Sigmoid colon (tissue), 7 donors: Measurements from ENCODE around the gene PITPNM2. TPM values are rescaled to one million over a fixed set of nuclear protein-coding genes. Genes with fewer than 3 reads are reported as not detected.

ENCODE experiments used
- DNase-seq: peaks from one replicate; pipeline ENCODE4 v3.0.0-alpha.2; 2019
- H3K27ac ChIP-seq, 4 donors: fragments of 200-600 bp; sonication (generic); one replicate each; pipeline ENCODE4 v1.5.1; 2016 to 2019; ENCODE audit warnings: mild to moderate bottlenecking in 1 of 4
- H3K27me3 ChIP-seq, 3 donors: fragments of 200-600 bp; sonication (generic); one replicate each; pipeline ENCODE4 v1.5.1; 2019; ENCODE audit warnings: mild to moderate bottlenecking in 1 of 3
- H3K36me3 ChIP-seq, 4 donors: fragments of 200-600 bp; sonication (generic); one replicate each; pipeline ENCODE4 v1.5.1; 2016 to 2019
- H3K4me1 ChIP-seq, 4 donors: fragments of 200-600 bp; sonication (generic); one replicate each; pipeline ENCODE4 v1.5.1; 2017 to 2019
- H3K4me3 ChIP-seq, 4 donors: fragments of 200-600 bp; sonication (generic); one replicate each; pipeline ENCODE4 v1.5.1; 2017 to 2019; ENCODE audit warnings: mild to moderate bottlenecking in 2 of 4, moderate library complexity in 1 of 4
- H3K9me3 ChIP-seq, 4 donors: fragments of 200-600 bp in 3 of 4; sonication (generic) in 3 of 4; one replicate each; pipeline versions ENCODE4 v1.5.1 to v1.6.1; 2013 to 2019
- CTCF ChIP-seq, 4 experiments: fragments of 450-650 bp in 3 of 4; fragments of 200-600 bp in 1 of 4; IDR thresholded peaks; one replicate each; pipeline ENCODE4 v1.5.1; 2016 to 2019; ENCODE audit warnings: antibody characterized with exemption in 4 of 4, mild to moderate bottlenecking in 3 of 4, moderate library complexity in 2 of 4
- EP300 ChIP-seq, 4 donors: sonication (generic); formaldehyde crosslinking; IDR thresholded peaks; one replicate each; pipeline ENCODE4 v1.6.1; 2017; ENCODE audit warnings: antibody characterized with exemption in 4 of 4
- POLR2A ChIP-seq, 2 donors: fragments of 450-650 bp; IDR thresholded peaks; one replicate each; pipeline ENCODE4 v1.6.1; 2016; ENCODE audit warnings: antibody characterized with exemption in 2 of 2, mild to moderate bottlenecking in 2 of 2, moderate library complexity in 2 of 2
- POLR2AphosphoS5 ChIP-seq, 4 donors: sonication (generic); formaldehyde crosslinking; IDR thresholded peaks; one replicate each; pipeline ENCODE4 v1.6.1; 2017; ENCODE audit warnings: antibody characterized with exemption in 4 of 4
- WGBS, 2 donors: extraction: QIAGEN DNeasy Blood & Tissue Kit; methylation state at CpG; one replicate each; pipeline ENCODE4 v1.1.7; 2013; 5-methylcytosine and 5-hydroxymethylcytosine counted together
- intact Hi-C: fragments of 100-400 bp; cut with DNase I; formaldehyde crosslinking; loops from one replicate; pipeline ENCODE4 v1.15.1; 2023
- polyA plus RNA-seq, 3 donors: library from polyadenylated mRNA; stranded (reverse); fragments of 200-250 nt; gene quantifications; one replicate each; pipeline ENCODE4 v1.2.3, GENCODE V29; 2013
- total RNA-seq, 4 donors: library from RNA; depleted of rRNA; stranded (reverse); fragments of >200 nt; gene quantifications; one replicate each; pipeline ENCODE4 v1.1.0, GENCODE V29; 2016
- donor health status: healthy with polysubstance abuse.
- donor health status: Bipolar disorder and iron deficiency.
- donor health status: healthy.

The PITPNM2 gene
- total and polyA plus RNA-seq, 7 donors = 1.8 to 19.5 (median 6.6) TPM

GRCh38 chr12:123127182-123127495 lies 23.8 kb downstream of the PITPNM2 start:
- H3K4me1 ChIP-seq = peaks cover 0 to 52% (median 43%) of the 10 kb centered on the region in 4 donors
- H3K27me3 ChIP-seq = no peaks in the 10 kb centered on the region
- intact Hi-C loops = no loop called here
- no peaks in the 10 kb centered on the region for H3K9me3 ChIP-seq
- 76 to 96% methylated on average over 6 of the region's 6 CpGs for WGBS, 2 donors
- TF ChIP-seq POLR2A (IDR thresholded peaks at IDR 0.05) (no peak), POLR2AphosphoS5 (IDR thresholded peaks at IDR 0.05) (no peak), EP300 (IDR thresholded peaks at IDR 0.05) (no peak), CTCF (IDR thresholded peaks at IDR 0.05) (no peak)
- DNase-seq = no peak
- peak overlapping the region; percentile 52 to 67 (median 59) for H3K27ac ChIP-seq
- no peak overlapping the region for H3K4me3 ChIP-seq
- no peaks in the 10 kb centered on the region for H3K36me3 ChIP-seq

GRCh38 chr12:123126294-123127181 lies 24.4 kb downstream of the PITPNM2 start:
- Histone ChIP-seq H3K9me3 (no peaks in the 10 kb centered on the region), H3K27ac (peak overlapping the region; percentile 52 to 67 (median 59)), H3K4me1 (peaks cover 0 to 51% (median 41%) of the 10 kb centered on the region in 4 donors), H3K27me3 (no peaks in the 10 kb centered on the region), H3K4me3 (no peak overlapping the region), H3K36me3 (no peaks in the 10 kb centered on the region)
- peak; percentile 82 for DNase-seq
- intact Hi-C loops = no loop called here
- 70 to 83% methylated on average over 6 of the region's 6 CpGs for WGBS, 2 donors
- TF ChIP-seq POLR2AphosphoS5 (IDR thresholded peaks at IDR 0.05) = peak in 3 of 4 donors; percentile 18 to 72 (median 51)
- no peak for TF ChIP-seq POLR2A (IDR thresholded peaks at IDR 0.05)

- Histone ChIP-seq H3K4me3 (no peak overlapping the region), H3K4me1 (peaks cover 0 to 64% (median 52%) of the 10 kb centered on the region in 4 donors), H3K36me3 (no peaks in the 10 kb centered on the region), H3K27me3 (no peaks in the 10 kb centered on the region), H3K9me3 (no peaks in the 10 kb centered on the region), H3K27ac (no peak overlapping the region)
- TF ChIP-seq POLR2A (IDR thresholded peaks at IDR 0.05) (no peak), POLR2AphosphoS5 (IDR thresholded peaks at IDR 0.05) (no peak), CTCF (IDR thresholded peaks at IDR 0.05) (no peak)
- 70 to 88% methylated on average over 3 of the region's 3 CpGs for WGBS, 2 donors
- no peak for DNase-seq
- intact Hi-C loops = no loop called here
Measured at GRCh38 chr12:123122626-123123025, 28.3 kb downstream of the PITPNM2 start.

- no peak for DNase-seq
- peaks cover 0 to 61% (median 52%) of the 10 kb centered on the region in 4 donors for H3K4me1 ChIP-seq
- no peaks in the 10 kb centered on the region for H3K36me3 ChIP-seq
- intact Hi-C loops = no loop called here
- H3K27ac ChIP-seq = no peak overlapping the region
- H3K27me3 ChIP-seq = no peaks in the 10 kb centered on the region
- WGBS, 2 donors = 88 to 93% methylated on average over 6 of the region's 6 CpGs
- H3K9me3 ChIP-seq = no peaks in the 10 kb centered on the region
- no peak for TF ChIP-seq EP300 (IDR thresholded peaks at IDR 0.05)
- TF ChIP-seq POLR2AphosphoS5 (IDR thresholded peaks at IDR 0.05) = no peak
- no peak for TF ChIP-seq CTCF (IDR thresholded peaks at IDR 0.05)
- no peak for TF ChIP-seq POLR2A (IDR thresholded peaks at IDR 0.05)
- no peak overlapping the region for H3K4me3 ChIP-seq
Measured at GRCh38 chr12:123121670-123122069, 29.2 kb downstream of the PITPNM2 start.

- no peak for DNase-seq
- H3K36me3 ChIP-seq = no peaks in the 10 kb centered on the region
- H3K4me1 ChIP-seq = peaks cover 0 to 63% (median 54%) of the 10 kb centered on the region in 4 donors
- intact Hi-C loops = no loop called here
- no peaks in the 10 kb centered on the region for H3K9me3 ChIP-seq
- peak overlapping the region in 3 of 4 donors; percentile 46 to 51 (median 51) for H3K27ac ChIP-seq
- no peak overlapping the region for H3K4me3 ChIP-seq
- TF ChIP-seq CTCF (IDR thresholded peaks at IDR 0.05) (no peak), EP300 (IDR thresholded peaks at IDR 0.05) (no peak), POLR2A (IDR thresholded peaks at IDR 0.05) (no peak), POLR2AphosphoS5 (IDR thresholded peaks at IDR 0.05) (no peak)
- no peaks in the 10 kb centered on the region for H3K27me3 ChIP-seq
- 57 to 61% methylated on average over 3 of the region's 3 CpGs for WGBS, 2 donors
Measured at GRCh38 chr12:123120452-123121166, 30.3 kb downstream of the PITPNM2 start.
